GM21447 (cell line): ENCODE measurements around the gene ATP13A5.

ENCODE experiments used
- ATAC-seq: cut with Tn5 transposase; IDR thresholded peaks from one replicate; pipeline ENCODE4 v1.9.1; 2021; ENCODE audit not compliant: unreplicated experiment

Gene ATP13A5

DNA sequence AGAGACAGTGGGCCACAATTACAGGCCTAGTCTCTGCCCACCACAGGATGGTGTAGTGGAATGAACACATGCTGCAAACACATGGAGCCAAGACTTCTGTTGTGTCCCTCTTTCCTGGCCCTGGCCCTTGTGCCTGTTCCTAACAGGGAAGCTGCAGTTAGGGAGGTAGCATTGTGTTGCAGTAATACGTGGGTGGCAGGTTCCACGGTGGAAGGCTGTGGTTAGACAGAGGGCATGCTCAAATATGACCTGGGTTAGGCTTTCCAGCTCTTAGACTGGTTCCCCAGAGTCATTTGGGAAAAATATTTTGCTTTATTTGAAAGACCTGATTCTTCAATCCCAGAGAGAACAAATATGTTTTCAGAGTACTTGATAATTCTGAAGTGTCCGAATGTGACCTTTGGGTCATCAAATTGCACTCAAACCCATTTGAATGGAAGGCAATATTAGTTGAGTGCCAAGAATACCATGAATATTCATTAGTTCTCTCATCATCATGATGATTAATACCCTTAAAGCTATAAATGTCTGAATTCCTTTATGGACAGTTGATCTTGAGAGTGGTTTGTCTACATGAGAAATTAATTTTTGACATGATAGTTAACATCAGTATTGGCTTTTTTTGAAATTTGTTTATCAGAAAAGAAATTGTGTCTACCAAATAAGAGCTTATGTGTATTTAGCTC is 109.1 kb downstream of the ATP13A5 start:
- ATAC-seq, result no peak

DNA sequence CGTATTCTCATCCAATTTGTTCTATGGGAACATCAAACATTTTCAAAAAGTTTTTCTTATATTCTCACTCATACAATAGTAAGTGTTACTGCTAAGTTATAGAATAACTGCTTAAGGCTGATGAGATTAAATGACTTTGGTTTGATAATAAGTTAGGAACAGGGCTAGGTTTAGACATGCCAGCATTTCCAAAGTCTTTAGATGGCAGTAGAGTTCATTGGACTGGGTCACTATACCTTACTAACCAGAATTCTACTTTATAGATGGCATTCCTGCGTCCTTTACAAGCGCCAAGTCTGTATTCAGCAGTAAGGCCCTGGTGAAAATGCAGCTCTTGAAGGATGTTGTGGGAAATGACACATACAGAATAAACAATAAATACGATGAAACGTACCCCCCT is 115.8 kb downstream of the ATP13A5 start:
- no peak for ATAC-seq

DNA sequence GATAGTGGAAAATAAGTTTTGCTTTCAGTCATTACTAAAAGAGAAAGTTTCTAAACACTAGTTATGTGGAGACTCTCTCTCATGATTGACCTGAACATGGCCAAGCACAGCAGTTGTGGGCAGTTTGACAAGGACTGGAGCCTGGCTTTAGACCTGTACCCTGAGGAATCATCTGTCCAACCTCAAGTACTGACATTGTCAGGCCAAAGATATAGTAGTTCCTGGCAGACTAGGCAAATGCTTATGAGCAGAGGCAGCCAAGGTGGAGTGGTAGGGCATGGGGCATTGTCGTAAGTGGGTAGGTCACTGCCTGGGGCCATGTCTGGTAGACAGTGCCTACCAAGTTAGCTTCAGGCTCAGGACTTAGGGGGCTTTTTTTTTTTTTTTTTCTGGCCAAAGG is 116.6 kb downstream of the ATP13A5 start:
- no peak for ATAC-seq

DNA sequence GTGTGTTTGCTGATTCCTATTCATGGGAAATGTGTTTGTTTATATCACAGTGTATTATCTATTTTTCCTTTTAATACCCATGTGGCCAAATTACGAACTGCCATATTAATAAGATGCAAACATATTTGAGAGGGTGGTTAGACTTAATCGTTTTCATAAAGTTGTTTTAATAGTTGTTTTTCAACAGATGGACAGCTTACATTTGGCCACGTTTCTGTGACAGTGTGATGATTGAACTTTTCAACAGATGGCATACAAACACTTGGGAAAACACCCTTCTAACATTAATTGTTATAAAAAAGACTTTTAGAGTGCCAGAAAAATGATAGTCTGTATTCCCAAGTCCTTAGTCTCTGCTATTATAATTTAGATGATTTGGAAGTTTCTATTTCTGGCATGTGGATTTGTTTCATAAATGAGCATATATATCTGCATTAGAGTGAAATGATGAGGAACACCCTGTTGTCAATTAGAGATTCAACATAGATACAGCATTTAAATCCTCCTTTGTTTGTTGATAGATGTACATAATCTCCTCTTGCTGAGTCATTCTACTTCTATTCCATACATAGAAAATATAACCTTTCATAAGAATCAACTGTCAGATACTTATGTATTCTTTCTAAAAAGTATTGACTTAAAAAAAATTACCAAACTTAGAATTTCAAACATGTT is 124.4 kb downstream of the ATP13A5 start:
- no peak for ATAC-seq

DNA sequence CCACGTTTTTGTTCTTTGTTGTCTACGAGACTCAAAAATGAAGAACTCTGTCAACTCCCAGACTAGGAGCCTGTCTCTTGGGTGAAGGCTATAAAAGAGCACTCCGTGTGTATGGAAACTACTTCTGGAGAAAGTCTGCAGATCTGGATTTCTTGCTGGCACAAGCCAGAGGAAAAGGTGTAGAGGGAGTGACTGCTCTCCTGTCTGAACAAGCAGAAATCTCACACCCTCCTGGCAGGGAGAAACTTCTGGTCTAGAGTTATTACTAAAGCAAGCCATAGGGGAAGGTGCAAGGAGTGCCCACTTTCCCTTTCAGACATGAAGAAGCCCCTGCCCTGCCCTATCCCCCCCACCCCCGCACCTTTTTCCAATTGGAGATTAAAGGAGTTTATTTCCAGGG is 128.1 kb downstream of the ATP13A5 start:
- ATAC-seq, result no peak

DNA sequence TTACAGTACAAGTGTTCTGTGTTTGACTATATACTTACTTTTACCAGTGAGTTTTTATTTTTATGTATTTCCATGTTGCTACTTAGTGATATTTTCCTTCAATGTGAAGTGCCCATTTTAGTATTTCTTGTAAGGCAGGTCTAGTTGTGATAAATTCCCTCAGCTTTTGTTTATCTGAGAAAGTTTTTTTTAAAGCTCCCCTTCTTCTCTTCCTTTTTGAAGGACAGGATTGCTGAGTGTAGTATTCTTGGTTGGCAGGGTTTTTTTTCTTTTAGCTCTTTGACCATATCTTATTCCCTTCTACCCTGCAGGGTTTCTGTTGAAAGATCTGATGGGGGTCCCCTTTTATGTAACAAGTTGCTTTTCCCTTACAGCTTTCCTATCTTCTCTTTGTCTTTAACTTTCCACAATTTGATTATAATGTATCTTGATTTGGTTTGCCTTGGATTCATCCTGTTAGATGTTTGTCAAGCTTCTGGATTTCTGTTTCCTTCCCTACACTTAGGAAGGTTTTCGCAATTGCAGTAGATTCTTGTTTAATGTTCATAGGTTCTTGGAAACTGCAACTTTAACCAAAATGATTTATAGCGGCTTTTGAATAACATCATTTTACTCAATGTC is 129.6 kb downstream of the ATP13A5 start:
- ATAC-seq, result no peak

DNA sequence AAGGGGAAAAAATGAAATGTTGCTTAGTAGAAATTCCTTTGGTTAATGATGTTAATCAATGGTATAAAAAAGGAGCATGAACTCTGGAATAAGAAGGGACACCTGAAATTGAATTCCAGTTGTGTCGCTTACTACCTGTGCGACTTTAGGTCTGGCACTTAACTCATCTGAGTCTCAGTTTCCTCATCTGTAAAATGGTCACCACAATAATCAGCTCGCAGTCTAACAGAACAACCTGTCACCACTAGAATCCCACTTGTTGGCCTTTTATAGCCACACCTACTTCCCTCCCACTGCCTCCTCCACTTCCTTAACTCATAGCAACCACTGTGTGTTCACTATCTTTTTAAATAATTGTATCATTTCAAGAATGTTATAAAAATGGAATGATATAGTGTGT is 135.0 kb downstream of the ATP13A5 start:
- no peak for ATAC-seq

DNA sequence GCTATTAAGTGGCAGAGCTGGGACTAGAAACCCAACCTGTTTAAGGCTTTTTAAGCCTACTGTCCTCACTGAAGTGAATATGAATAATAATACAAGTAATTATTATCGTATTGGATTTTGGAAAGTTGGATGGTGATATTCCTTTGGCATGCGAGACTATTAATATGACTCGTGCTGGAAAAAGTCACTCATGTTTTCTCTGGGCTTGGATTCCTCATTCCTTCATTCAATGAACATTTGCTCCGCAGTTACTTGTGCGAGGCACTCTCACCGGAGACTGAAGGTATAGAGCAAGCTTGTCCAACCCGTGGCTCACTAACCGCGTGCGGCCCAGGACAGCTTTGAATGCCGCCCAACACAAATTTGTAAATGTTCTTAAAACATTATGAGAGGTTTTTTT is 136.8 kb downstream of the ATP13A5 start:
- no peak for ATAC-seq

DNA sequence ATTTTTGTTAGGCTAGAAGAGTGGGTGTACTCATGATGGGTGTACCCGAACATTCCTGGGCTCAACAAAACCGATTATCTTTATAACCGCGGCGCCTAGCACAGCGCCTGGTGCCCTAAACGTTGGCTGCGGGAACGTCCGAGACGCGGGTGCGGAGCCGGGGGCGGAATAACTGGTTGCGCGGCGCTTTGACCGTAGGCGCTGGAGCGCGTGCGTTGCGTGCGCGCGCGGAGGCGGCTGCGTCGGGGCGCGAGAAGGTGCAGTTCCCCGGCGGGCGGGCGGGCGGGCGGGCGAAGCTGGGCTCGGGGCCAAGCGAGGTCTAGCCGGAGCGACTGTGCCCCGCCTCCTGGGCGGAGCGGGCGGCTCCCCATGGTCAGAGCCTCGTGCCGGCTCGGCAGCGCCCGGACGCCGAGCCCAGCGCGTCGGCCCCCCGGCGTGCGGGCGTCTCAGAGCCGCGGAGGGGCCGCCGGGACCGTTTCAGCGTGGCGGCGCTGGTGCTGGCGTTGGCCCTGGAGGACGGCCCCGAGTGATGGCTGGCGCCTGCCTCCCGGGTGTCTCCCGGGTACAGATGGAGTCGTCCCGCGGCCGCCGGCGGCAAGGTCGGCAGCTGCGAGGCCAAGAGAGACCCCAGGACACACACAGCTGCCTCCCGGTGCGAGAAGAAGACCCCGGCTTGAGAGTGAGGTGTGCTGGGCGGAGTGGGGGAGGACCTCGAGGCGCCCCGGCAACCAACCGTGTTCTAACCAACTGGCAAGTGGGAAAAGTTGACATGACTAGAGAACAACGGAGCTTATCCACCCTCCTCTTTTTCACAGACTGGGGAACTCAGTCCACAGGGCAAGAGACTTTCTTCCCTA is 137.5 kb downstream of the ATP13A5 start, which contains the start of gene PLAAT1:
PLAAT1 (plus strand) TSS at position 373 of the 857 bp plus-strand sequence. CDS start 14,429 bp downstream, outside the sequence.
- ATAC-seq, result no peak

DNA sequence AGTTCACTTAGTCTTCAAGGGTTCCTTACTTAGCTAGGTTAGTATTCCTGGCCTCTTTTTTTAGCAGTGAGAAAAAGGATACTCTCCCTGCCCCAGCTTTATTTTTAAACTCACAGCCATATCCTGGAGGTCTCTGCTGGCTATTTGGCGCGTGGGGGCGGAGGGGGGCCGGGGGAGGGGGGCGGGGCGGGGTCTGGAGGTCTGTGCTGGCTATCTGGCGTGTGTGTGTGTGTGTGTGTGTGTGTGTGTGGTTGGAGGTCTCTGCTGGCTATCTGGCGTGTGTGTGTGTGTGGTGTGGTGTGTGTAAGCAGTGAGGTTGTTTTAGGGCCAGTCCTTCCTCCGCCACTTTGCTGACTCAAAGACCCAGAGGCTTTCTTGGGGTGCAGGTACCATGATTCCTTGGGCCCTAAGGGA is 138.1 kb downstream of the ATP13A5 start:
- no peak for ATAC-seq

DNA sequence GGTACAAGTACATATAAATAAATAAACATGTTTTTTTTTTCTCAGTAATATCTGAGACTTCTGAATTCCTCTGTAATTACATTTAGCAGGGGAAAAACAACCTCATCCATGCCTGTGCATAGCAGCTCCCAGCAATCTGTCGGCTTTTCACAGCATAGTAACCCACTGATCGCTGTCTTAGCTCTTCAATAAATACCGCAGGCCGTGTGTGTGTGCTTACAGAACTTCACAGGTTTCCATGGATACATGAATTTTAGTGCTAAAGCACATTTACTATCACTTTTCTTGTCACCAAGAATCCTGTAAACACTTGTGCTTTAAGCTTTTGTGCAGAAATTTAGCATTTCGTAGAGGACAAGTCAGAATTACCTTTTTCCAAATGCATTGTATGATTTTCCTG is 141.5 kb downstream of the ATP13A5 start:
- ATAC-seq, result no peak

DNA sequence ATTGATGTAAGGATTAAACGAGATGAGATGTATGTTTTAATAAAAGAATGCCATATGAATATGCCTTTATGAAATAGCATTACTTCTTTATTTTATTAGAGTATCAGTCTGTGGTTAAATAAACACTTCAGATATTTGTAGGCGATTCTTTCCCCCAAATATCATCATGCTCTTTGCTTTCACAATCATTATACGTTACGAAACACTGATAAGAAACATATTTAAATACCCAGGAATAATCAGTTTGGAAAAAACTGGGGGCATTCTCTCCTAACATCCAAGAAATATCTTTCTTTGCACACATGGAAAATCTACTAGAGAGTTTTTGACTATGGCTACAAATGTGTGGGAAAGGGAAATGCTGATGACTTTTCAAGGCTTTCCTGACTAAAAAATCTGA is 142.0 kb downstream of the ATP13A5 start:
- no peak for ATAC-seq

DNA sequence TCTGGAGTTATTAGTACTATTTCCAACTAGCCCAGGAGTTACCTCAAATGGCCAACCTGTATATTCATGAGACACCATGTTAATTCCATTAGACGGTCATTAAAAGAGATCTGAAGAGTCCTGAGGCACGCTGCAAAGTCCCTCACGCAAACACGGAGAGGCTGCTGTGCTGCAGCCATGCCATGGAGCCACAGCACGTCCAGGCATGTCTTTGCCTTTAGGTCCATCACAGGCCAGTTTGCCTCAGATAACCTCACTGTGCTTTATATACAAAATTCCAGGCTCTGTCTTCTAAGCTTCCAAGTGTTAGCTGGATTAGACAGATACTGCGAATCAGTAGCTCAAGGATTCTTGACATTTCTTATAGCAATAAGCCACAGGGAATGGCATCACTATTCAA is 147.4 kb downstream of the ATP13A5 start:
- no peak for ATAC-seq

DNA sequence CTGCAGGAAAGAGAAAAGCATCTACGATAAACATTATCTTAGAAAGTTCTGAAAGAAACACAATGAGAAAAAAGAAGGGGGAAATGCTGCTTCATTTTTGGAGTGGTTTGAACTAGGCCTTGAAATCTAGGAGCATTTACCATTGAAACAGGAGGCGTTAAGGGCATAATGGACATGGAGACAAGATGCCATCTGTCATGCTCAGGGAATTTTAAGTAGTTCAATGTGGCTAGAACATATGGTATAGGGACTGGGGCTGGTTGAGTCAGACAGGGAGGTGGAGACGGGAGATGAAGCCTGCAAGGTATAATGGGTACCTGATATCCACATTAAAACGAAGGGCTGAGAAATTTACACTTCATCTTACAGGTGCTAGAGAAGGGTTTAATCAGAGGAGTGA is 147.9 kb downstream of the ATP13A5 start:
- ATAC-seq, result no peak

DNA sequence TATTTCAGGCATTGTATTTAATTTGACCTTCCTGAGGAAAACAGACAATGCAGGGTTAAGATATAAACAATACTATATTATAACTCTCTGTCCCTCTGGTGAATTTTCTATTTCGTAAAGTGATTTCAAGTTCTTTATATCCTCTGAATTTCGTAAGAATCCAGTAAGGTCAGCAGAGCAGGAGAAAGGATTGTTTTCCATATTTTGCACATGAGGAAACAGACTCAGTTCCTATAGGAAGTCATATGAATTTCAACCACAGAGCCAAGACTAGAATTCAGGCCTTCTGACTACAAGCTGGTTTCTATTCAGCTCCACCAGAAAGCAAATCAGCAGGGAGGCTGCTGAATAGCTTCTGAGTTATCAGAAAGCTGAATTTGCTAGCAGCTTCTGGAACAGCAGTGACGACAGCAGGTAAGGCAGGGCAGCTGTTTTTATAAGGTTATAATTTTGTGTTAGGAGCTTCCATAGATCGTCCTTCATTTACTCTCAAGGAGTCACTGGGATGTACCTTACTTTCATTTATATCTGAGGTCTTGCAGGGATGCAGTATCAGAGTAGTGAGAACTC is 148.6 kb downstream of the ATP13A5 start:
- no peak for ATAC-seq

DNA sequence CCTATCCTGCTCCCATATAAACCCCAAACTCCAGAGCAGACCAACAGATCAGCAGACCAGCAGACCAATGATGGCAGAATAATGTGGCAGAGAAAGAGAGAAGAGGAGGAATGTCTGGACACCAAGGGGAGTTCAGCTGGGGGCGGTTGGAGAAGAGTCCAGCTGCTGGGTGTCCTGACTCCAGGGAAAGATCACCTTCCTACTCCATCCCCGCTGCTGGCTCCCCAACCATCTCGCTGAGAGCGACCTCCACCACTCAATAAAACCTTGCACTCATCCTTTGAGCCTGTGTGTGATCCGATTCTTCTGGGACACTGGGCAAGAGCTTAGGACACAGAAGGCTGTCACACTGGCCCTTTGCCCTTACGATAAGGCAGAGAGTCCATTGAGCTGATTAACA is 150.3 kb downstream of the ATP13A5 start:
- ATAC-seq, result no peak

DNA sequence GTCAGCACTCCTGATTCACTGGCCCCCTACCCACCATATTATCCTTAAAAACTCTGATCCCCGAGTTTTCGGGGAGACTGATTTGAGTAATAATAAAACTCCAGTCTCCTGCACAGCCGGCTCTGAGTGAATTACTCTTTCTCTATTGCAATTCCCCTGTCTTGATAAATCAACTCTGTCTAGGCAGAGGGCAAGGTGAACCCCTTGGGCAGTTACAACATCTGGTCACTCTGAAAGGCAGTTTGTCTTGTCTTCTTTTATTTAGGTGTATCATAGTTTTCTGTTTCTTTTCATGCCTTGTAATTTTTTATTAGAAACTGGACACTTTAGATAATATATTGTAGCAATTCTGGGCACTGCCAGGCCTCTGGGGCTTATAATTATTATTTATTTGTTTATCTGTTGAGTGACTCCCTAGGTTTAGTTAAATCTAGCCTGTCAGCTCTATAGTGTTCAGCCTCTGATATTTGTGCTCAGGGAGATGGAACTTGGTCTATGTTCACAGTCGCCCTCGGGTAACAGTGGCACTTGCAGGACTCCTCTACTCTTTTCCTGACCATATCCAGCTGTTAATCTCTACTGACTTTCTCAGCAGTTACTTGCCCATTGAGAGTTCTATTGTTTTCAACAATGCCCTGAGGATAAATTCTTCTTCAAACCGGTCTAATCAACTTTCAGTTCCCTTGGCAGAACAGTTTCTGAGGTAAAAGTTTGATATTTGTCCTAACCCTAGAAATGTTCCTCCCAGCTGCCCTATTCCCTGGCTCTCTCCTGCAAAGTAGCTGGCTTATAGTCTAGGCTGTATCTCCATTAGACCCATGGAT is 153.0 kb downstream of the ATP13A5 start:
- ATAC-seq, result no peak
